Neural cell (in vitro differentiated cells): ENCODE data around the gene GPRIN3. TPM values are rescaled to one million over a fixed set of nuclear protein-coding genes. Genes with fewer than 3 reads are reported as not detected.

Source experiments
- H2AFZ ChIP-seq: fragments of 200-600, 300-800 bp; sonication (generic), shearing (Covaris generic); 2 replicates; pipeline ENCODE4 v1.6.0; 2014; ENCODE audit warnings: low read depth, mild to moderate bottlenecking, antibody characterized with exemption, low read length, moderate library complexity
- H3F3A ChIP-seq: fragments of 200-600 bp; shearing (Covaris generic); 2 replicates; pipeline ENCODE4 v1.6.1; 2016; ENCODE audit warnings: mild to moderate bottlenecking, moderate library complexity, mixed read lengths, antibody characterized with exemption, low read length; ENCODE audit not compliant: insufficient read depth, poor library complexity, severe bottlenecking
- H3K27ac ChIP-seq: fragments of 200-600, 300-800 bp; sonication (generic), shearing (Covaris generic); 2 replicates; pipeline ENCODE4 v1.5.1; 2014; ENCODE audit warnings: mild to moderate bottlenecking, low read length, moderate library complexity
- H3K27me3 ChIP-seq: fragments of 300-800, 200-600 bp; sonication (generic), shearing (Covaris generic); 2 replicates; pipeline ENCODE4 v1.6.0; 2014; ENCODE audit warnings: mild to moderate bottlenecking, low read depth, low read length, moderate library complexity; ENCODE audit not compliant: insufficient read depth
- H3K36me3 ChIP-seq: fragments of 300-800, 200-600 bp; sonication (generic), shearing (Covaris generic); 2 replicates; pipeline ENCODE4 v1.5.1; 2014; ENCODE audit warnings: mild to moderate bottlenecking, antibody characterized with exemption, low read length, moderate library complexity; ENCODE audit not compliant: insufficient read depth
- H3K4me2 ChIP-seq: fragments of 300-800, 200-600 bp; sonication (generic), shearing (Covaris generic); 2 replicates; pipeline ENCODE4 v1.6.0; 2014; ENCODE audit warnings: mild to moderate bottlenecking, low read length
- H3K4me3 ChIP-seq: fragments of 300-800, 200-600 bp; sonication (generic), shearing (Covaris generic); 2 replicates; pipeline ENCODE4 v1.5.1; 2014; ENCODE audit warnings: mild to moderate bottlenecking, low read length, moderate library complexity
- H3K79me2 ChIP-seq: fragments of 200-600 bp; shearing (Covaris generic); replicated peaks from 2 replicates; pipeline ENCODE4 v1.6.0; 2014; ENCODE audit warnings: mild to moderate bottlenecking, low read length, moderate library complexity; ENCODE audit not compliant: insufficient read depth
- H3K9ac ChIP-seq: fragments of 300-800, 200-600 bp; sonication (generic), shearing (Covaris generic); 2 replicates; pipeline ENCODE4 v1.6.1; 2016; ENCODE audit warnings: mild to moderate bottlenecking, low read length, mixed read lengths
- H3K9me2 ChIP-seq: fragments of 200-600 bp; shearing (Covaris generic); 2 replicates; pipeline ENCODE4 v1.6.1; 2016; ENCODE audit warnings: mild to moderate bottlenecking, low read length, mixed read lengths; ENCODE audit not compliant: insufficient read depth
- H3K9me3 ChIP-seq: fragments of 200-600, 300-800 bp; sonication (generic), shearing (Covaris generic); 2 replicates; pipeline ENCODE4 v1.6.1; 2016; ENCODE audit warnings: mild to moderate bottlenecking, mixed run types, low read length, moderate library complexity, mixed read lengths
- H4K20me1 ChIP-seq: fragments of 200-600 bp; shearing (Covaris generic); 2 replicates; pipeline ENCODE4 v1.6.1; 2016; ENCODE audit warnings: mild to moderate bottlenecking, mixed run types; ENCODE audit not compliant: insufficient read depth
- CTCF ChIP-seq: fragments of 450-650 bp; IDR thresholded peaks from 2 replicates; pipeline ENCODE4 v1.5.1; 2014; ENCODE audit warnings: antibody characterized with exemption, mild to moderate bottlenecking, moderate library complexity; ENCODE audit not compliant: poor library complexity, severe bottlenecking
- EP300 ChIP-seq: fragments of 450-650 bp; conservative IDR thresholded peaks from 2 replicates; pipeline ENCODE4 v1.6.1; 2014; ENCODE audit warnings: antibody characterized with exemption, mild to moderate bottlenecking, moderate library complexity; ENCODE audit not compliant: poor library complexity, severe bottlenecking
- EZH2 ChIP-seq: fragments of 200-600, 300-800 bp; shearing (Covaris generic), sonication (generic); IDR thresholded peaks from 2 replicates; pipeline ENCODE4 v1.6.1; 2014; ENCODE audit warnings: antibody characterized with exemption, low read length, borderline replicate concordance, mild to moderate bottlenecking; ENCODE audit not compliant: insufficient read depth, poor library complexity, severe bottlenecking
- MXI1 ChIP-seq: fragments of 450-650 bp; conservative IDR thresholded peaks from 2 replicates; pipeline ENCODE4 v1.6.1; 2014; ENCODE audit warnings: antibody characterized with exemption, mild to moderate bottlenecking; ENCODE audit not compliant: poor library complexity, severe bottlenecking
- POLR2AphosphoS5 ChIP-seq: IDR thresholded peaks from 2 replicates; pipeline ENCODE4 v1.6.1; 2012
- RAD21 ChIP-seq: fragments of 450-650 bp; conservative IDR thresholded peaks from 2 replicates; pipeline ENCODE4 v1.6.1; 2014; ENCODE audit warnings: antibody characterized with exemption, mild to moderate bottlenecking, moderate library complexity
- REST ChIP-seq: IDR thresholded peaks from 2 replicates; pipeline ENCODE4 v1.6.1; 2012; ENCODE audit warnings: borderline replicate concordance
- SMC3 ChIP-seq: fragments of 450-650 bp; conservative IDR thresholded peaks from 2 replicates; pipeline ENCODE4 v1.6.1; 2014; ENCODE audit warnings: antibody characterized with exemption, mild to moderate bottlenecking, moderate library complexity; ENCODE audit not compliant: poor library complexity
- TAF1 ChIP-seq: IDR thresholded peaks from 2 replicates; pipeline ENCODE4 v1.6.1; 2012; ENCODE audit warnings: low read depth
- polyA plus RNA-seq: library from polyadenylated mRNA; depleted of rRNA; stranded (reverse); fragments of >200 nt; gene quantifications from 2 replicates; pipeline ENCODE4 v1.2.3, GENCODE V29; 2014

Gene GPRIN3
- polyA plus RNA-seq, 1 donor from 2014 or later = 7.0 TPM

GRCh38 chr4:89338206-89338605, 30.6 kb upstream of the GPRIN3 start:
- Histone ChIP-seq H3K9me3 (no peaks in the 10 kb centered on the region), H3K9ac (no peak overlapping the region), H3K27ac (no peak overlapping the region), H3K36me3 (no peaks in the 10 kb centered on the region), H3K4me2 (no peak overlapping the region), H3F3A (no peaks in the 10 kb centered on the region), H3K79me2 (no peaks in the 10 kb centered on the region), H2AFZ (no peak overlapping the region), H3K27me3 (no peaks in the 10 kb centered on the region), H3K9me2 (no peaks in the 10 kb centered on the region), H4K20me1 (no peaks in the 10 kb centered on the region), H3K4me3 (no peak overlapping the region)
- TF ChIP-seq CTCF (no peak), SMC3 (no peak)

GRCh38 chr4:89337681-89338080, 30.1 kb upstream of the GPRIN3 start:
- Histone ChIP-seq H3K27ac (no peak overlapping the region), H4K20me1 (no peaks in the 10 kb centered on the region), H3K9ac (no peak overlapping the region), H3K79me2 (no peaks in the 10 kb centered on the region), H3K9me3 (no peaks in the 10 kb centered on the region), H2AFZ (no peak overlapping the region), H3K27me3 (no peaks in the 10 kb centered on the region), H3F3A (no peaks in the 10 kb centered on the region), H3K4me2 (no peak overlapping the region), H3K9me2 (no peaks in the 10 kb centered on the region), H3K4me3 (no peak overlapping the region), H3K36me3 (no peaks in the 10 kb centered on the region)
- TF ChIP-seq CTCF (no peak), EP300 (peak; percentile 17)

GRCh38 chr4:89336818-89337420, 29.3 kb upstream of the GPRIN3 start:
- no peaks in the 10 kb centered on the region for H3K36me3 ChIP-seq
- no peaks in the 10 kb centered on the region for H3K9me2 ChIP-seq
- H4K20me1 ChIP-seq = no peaks in the 10 kb centered on the region
- no peak overlapping the region for H3K4me3 ChIP-seq
- H3K9ac ChIP-seq = no peak overlapping the region
- H3K9me3 ChIP-seq = no peaks in the 10 kb centered on the region
- no peaks in the 10 kb centered on the region for H3K27me3 ChIP-seq
- no peak overlapping the region for H3K4me2 ChIP-seq
- TF ChIP-seq TAF1 (no peak), MXI1 (no peak), EP300 (no peak), REST (no peak), CTCF (no peak), SMC3 (no peak), POLR2AphosphoS5 (no peak), RAD21 (no peak), EZH2 (no peak)
- no peak overlapping the region for H3K27ac ChIP-seq
- no peaks in the 10 kb centered on the region for H3K79me2 ChIP-seq
- no peak overlapping the region for H2AFZ ChIP-seq
- H3F3A ChIP-seq = no peaks in the 10 kb centered on the region
